Effector memory CD4-positive, alpha-beta T cell (primary cell): Measurements from ENCODE around the gene AP1G2.

Source experiments
- DNase-seq, 3 donors: peaks; one replicate each; pipeline ENCODE4 v3.0.0-alpha.2; 2020
- H3K27ac ChIP-seq: 2 replicates; pipeline ENCODE4 v1.7.0; 2013; ENCODE audit warnings: mild to moderate bottlenecking, low read length, moderate library complexity; ENCODE audit not compliant: insufficient read depth, poor library complexity, severe bottlenecking
- H3K27me3 ChIP-seq: replicated peaks from 2 replicates; pipeline ENCODE4 v1.7.0; 2013; ENCODE audit warnings: mild to moderate bottlenecking, low read length; ENCODE audit not compliant: insufficient read depth, control insufficient read depth, poor library complexity, severe bottlenecking
- H3K36me3 ChIP-seq: 2 replicates; pipeline ENCODE4 v1.7.0; 2013; ENCODE audit warnings: mild to moderate bottlenecking, low read length, moderate library complexity; ENCODE audit not compliant: control insufficient read depth, insufficient read depth
- H3K4me1 ChIP-seq: 2 replicates; pipeline ENCODE4 v1.7.0; 2013; ENCODE audit warnings: low read length, mild to moderate bottlenecking; ENCODE audit not compliant: control insufficient read depth, insufficient read depth, poor library complexity, severe bottlenecking
- H3K4me3 ChIP-seq: 2 replicates; pipeline ENCODE4 v1.7.0; 2013; ENCODE audit warnings: low read length, low read depth, mild to moderate bottlenecking; ENCODE audit not compliant: insufficient read depth, poor library complexity, severe bottlenecking
- H3K9me3 ChIP-seq: 2 replicates; pipeline ENCODE4 v1.7.0; 2013; ENCODE audit warnings: mild to moderate bottlenecking, low read length, moderate library complexity; ENCODE audit not compliant: control insufficient read depth

Gene AP1G2

DNA sequence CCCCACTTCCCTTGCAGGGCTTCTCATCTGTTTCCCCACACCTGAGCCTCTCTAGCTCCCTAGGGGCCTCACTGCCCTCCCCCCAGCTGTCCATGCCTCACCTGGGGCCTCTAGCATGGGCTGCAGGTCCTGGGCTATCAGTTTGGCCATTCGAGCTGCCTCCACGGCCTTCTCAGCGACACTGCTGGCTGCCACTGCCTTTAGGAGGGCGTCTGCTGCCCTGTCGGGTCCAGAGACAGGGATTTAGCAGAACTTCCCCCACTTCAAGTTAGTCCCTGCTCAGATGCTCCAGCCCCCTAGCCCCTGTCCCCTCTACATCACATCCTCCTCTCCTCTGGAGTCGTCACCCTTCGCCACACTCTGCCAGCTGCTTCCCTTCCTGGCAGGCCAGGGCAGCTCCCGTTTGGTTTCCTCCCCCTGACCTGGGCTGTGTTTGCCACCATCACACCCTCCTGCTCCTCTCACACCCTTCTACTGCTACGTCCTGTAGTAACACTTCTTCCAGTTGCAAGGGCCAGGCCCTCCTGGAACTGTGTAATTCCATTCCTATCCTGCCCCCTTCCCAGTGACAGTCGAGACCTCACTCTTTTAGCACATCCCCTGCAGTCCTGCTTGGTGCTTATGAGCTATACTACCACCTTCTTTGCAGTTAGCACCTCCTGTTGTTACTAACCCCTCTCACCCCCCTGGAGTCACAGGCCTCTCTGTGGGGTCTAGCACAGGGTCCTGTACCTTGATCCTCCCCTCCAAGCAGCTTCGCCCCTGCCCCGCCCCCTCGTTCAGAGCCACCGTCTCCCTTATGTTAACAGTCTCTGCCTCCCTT is 4.3 kb upstream of the AP1G2 start:
- H3K27me3 ChIP-seq, result peaks cover 13% of the 10 kb centered on the region
- H3K9me3 ChIP-seq, result no peaks in the 10 kb centered on the region
- H3K4me1 ChIP-seq, result peaks cover 20% of the 10 kb centered on the region
- H3K27ac ChIP-seq, result no peak overlapping the region
- H3K36me3 ChIP-seq, result no peaks in the 10 kb centered on the region
- H3K4me3 ChIP-seq, result no peak overlapping the region
- DNase-seq, result no peak

DNA sequence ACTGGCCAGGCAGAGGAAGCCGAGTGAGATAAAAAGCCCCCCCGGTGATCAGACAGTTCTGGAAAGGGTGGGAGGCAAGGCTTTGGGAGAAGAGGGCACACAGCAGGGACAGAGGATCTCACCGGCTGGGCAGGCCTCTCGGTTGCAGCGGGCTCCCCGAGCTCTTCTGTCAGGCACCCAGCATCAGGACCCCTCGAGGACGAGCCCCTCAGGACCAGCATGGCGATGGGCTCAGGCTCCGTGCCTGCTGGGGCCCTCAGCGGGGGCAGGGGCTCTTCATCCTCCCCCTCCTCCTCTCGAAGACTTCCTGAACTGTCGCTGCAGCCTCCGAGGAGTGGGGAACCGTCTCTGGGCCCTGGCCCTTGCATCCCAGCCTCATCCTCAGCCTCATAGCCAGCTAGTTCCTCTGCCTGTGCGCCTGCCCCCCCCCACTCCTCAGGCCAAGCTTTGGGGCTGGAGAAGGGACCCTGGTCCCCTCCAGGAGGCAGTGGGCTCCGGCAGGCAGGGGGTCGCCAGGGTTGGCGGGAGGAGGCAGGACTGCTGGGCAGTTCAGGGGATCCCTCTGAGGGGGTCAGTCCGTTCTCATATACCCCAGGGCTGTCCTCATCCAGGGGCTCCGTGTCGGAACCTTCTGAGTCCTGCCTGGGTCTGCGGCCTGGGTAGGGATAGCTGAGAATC is 3.4 kb upstream of the AP1G2 start:
- no peaks in the 10 kb centered on the region for H3K9me3 ChIP-seq
- H3K4me3 ChIP-seq, result no peak overlapping the region
- H3K36me3 ChIP-seq, result no peaks in the 10 kb centered on the region
- H3K27me3 ChIP-seq, result peaks cover 4% of the 10 kb centered on the region
- H3K4me1 ChIP-seq, result peaks cover 21% of the 10 kb centered on the region
- DNase-seq, result no peak
- no peak overlapping the region for H3K27ac ChIP-seq

DNA sequence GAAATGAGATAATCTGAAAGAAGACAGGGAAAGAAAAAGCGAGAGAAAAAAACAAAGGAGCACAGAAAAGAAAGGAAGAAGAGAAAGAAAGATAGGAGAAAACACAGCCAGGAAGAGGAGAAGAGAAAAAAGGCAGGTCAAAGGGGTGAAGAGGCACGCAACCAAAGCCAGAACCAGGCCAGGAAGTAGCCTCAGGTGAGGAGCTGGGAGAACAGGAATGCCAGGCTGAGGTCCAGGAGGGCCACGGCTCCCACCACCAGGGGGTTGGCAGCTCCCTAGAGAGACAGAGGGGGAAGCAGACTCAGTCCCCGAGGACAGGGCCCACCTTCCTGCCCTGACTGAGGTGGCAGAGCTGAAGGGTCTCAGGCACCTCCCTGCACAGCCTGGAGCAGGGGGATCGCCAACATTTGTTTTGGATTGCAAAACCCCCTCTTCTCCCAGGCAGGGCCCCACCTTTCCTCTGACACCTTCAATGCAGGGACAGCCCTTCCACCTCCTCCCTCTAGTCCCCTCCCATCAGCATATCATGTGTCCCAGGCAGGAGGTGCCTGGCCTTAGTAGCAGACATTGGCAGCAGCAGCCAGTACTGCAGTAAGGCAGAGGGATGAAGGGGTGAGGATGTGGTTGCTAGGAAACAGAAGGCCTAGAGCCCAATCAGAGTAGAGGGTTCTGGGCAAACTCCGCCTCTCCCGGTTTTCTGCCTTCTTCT is 2.0 kb upstream of the AP1G2 start:
- DNase-seq, result no peak
- H3K4me3 ChIP-seq, result no peak overlapping the region

DNA sequence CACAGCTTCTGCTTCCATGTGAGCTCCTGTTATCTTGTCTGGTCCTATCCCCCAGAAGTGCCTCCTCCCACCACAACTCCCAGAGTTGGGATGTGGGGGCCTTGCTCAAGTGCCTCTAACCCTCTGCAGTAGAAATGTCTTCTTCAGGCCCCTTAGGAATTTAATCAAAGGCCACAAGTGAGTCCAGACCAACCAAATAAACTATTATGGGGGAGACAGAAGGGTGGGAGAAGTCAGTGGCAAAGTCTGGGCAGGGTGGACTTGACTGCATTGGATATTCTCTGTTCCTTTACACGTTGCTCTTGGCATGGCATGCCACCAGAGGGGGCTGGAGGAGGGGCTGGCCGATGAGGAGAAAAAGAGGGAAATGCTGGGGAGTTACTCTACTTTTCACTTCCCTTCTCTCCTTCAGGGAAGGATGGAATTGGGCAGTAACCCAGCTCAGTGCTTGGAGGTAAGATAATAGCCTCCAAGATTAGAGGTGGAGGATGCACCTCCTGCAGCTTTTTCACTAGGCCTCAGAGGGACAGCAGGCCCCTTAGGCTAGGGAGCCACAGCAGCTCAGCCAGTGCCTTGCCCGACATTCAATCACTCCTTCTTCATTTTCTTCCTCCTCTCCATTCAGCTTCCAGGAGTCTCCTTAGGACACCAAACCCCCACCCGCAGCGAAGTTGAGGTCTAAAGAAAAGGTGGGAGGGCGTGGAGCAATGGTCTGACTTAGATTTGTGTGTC is 1.2 kb upstream of the AP1G2 start:
- Histone ChIP-seq H3K27ac (no peak overlapping the region), H3K9me3 (no peaks in the 10 kb centered on the region), H3K4me3 (no peak overlapping the region), H3K36me3 (peaks cover 19% of the 10 kb centered on the region), H3K4me1 (peaks cover 19% of the 10 kb centered on the region), H3K27me3 (no peaks in the 10 kb centered on the region)
- no peak for DNase-seq

More for the DNA sequence above, 2.0 kb upstream of the AP1G2 start:
- peaks cover 12% of the 10 kb centered on the region for H3K36me3 ChIP-seq
- H3K4me1 ChIP-seq, result peaks cover 19% of the 10 kb centered on the region
- no peak overlapping the region for H3K27ac ChIP-seq
- H3K27me3 ChIP-seq, result no peaks in the 10 kb centered on the region
- no peaks in the 10 kb centered on the region for H3K9me3 ChIP-seq

DNA sequence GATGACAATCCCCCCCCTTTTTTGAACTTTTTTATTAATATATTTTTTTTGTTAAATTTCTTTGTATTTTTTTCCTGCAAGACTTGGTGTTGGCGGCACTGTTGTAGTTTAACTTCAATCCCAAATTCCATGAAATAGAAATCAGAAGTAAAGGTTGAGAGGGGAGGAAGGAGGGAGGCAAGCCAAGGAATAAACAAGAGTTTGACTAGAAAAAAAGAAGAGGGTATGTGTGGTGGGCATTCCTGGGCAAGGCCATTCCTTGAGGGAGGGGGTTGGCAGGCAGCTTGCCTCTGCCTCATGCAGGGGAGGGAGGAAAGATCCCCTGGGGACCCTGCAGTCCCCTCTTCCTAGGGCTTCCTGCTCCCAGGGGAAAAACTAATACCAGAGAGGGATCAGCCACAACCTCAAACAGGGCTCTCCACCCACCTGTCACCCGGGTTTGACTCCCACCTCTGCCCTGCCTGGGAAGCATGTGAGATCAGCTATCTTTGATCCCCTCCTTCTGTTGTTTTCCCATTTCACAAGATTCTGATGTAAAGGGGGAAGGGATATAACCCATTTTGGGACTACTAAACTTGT is 519 bp upstream of the AP1G2 start:
- peak overlapping the region; percentile 78 for H3K27ac ChIP-seq
- H3K4me3 ChIP-seq, result peak overlapping the region; percentile 81
- peaks cover 24% of the 10 kb centered on the region for H3K36me3 ChIP-seq
- H3K4me1 ChIP-seq, result peaks cover 19% of the 10 kb centered on the region
- H3K27me3 ChIP-seq, result no peaks in the 10 kb centered on the region
- H3K9me3 ChIP-seq, result no peaks in the 10 kb centered on the region
- DNase-seq, result no peak

DNA sequence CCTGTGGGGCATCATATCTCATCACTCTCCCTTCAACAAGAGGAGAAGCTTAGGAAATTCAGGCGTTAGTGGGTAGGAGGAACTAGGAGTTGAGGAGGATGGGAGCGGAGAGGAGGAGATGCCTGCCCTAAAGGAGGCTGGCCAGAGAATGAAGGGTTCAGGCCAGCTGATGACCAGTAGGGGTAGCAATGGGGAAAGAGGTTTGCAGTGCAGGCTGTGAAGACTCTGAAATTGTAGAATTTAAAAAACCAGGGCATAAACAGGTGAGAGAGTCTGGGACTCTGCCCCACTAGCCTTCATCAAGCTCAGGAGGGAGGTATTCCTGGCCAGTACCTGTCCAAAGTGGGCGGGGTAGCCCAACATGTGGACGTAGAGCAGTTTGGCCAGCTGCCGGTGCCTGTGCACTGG is 809 bp downstream of the AP1G2 start:
- Histone ChIP-seq H3K27ac (peak overlapping the region; percentile 78), H3K9me3 (no peaks in the 10 kb centered on the region), H3K27me3 (no peaks in the 10 kb centered on the region), H3K4me3 (peak overlapping the region; percentile 81), H3K36me3 (peaks cover 31% of the 10 kb centered on the region), H3K4me1 (peaks cover 19% of the 10 kb centered on the region)
- no peak for DNase-seq

DNA sequence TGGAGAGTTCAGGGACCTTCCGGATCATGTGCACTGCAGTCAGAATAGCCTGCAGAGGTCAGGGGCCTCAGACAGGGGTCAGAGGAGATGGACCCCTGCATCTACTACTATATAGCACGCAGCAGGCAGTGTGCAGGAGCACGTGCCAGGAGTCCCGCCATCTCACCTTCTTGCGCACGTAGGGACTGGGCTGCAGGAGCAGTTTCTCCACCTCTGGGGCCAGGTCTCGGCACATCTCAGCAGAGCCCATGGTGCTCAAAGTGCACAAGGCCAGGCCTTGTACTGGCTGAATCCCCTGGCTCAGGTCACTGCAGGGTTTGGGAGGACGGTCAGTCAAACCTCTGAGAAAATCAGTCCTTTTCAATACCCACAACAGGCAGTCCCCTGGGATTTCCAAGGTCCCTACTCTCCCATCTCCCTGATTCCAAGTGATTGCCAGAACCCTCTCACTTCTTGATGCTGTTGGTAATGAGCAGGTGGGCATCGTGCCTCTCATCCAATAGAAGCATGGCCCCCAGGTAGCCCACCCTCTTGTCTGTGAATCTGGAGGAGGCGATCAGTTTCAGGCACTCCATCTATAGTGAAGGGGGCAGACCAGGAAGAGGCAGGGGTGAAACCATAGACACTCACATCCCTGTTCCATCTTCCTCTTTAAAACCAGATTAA is 1.3 kb downstream of the AP1G2 start:
- peak overlapping the region; percentile 12 for H3K27ac ChIP-seq
- H3K27me3 ChIP-seq, result no peaks in the 10 kb centered on the region
- DNase-seq, result no peak
- H3K9me3 ChIP-seq, result no peaks in the 10 kb centered on the region
- H3K4me1 ChIP-seq, result peaks cover 19% of the 10 kb centered on the region
- H3K36me3 ChIP-seq, result peaks cover 37% of the 10 kb centered on the region
- no peak overlapping the region for H3K4me3 ChIP-seq

DNA sequence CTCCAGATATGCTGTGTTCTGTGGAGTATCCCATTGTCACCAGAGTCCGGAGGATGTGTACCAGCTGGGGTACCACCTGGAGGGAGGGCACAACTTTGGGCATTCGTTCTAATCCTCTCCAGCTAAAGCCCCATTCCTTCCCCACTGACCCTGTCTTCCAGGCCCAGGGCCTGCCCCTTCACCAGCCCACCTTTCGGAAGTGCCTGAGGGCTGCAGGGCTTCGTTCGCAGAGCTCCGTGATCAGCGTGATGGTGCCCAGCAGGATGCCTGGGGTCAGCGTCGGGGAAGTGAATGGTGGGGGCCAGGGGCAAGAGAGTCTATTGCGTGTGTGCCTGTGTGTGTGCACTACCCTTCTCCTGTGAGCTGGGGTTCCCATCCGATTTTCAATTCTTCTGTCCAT is 2.0 kb downstream of the AP1G2 start:
- peaks cover 43% of the 10 kb centered on the region for H3K36me3 ChIP-seq
- peaks cover 19% of the 10 kb centered on the region for H3K4me1 ChIP-seq
- H3K27me3 ChIP-seq, result no peaks in the 10 kb centered on the region
- DNase-seq, result no peak
- no peaks in the 10 kb centered on the region for H3K9me3 ChIP-seq
- no peak overlapping the region for H3K27ac ChIP-seq
- no peak overlapping the region for H3K4me3 ChIP-seq

DNA sequence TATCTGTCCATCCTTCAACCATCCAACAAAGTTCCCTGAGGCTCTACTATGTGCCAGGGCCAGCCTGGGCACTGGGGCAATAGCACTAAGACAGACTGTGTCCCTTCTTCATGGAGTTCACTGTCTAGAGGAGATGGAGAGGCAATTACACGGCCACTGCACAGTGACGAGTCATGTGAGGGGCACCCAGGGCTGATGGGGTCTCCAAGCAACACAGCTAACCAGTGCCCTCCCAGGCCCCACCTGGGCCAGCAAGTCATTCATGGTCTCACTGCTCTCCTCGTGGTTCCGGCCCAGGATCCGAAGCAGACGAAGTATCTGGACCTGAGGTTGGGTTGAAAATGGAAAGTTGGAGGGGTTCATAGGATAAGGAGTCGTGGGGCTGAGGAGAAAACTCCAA is 2.7 kb downstream of the AP1G2 start:
- Histone ChIP-seq H3K27ac (no peak overlapping the region), H3K4me3 (no peak overlapping the region), H3K4me1 (peaks cover 19% of the 10 kb centered on the region), H3K27me3 (no peaks in the 10 kb centered on the region), H3K36me3 (peaks cover 49% of the 10 kb centered on the region), H3K9me3 (no peaks in the 10 kb centered on the region)
- DNase-seq, result no peak
